IMR-90 (cell line): ENCODE results near the gene GCDH. TPM values are rescaled to one million over a fixed set of nuclear protein-coding genes. Genes with fewer than 3 reads are reported as not detected.

ENCODE experiments used
- ATAC-seq: fragments of 200-7000 bp; cut with Tn5 transposase; 2 replicates; pipeline ENCODE4 v1.9.1; 2020; ENCODE audit warnings: low read depth, mild to moderate bottlenecking, moderate library complexity
- BruUV-seq: library from RNA; stranded (reverse); fragments of 400-500 nt; replicated peaks from 2 replicates; lab custom pipeline; 2021; lab: Mats Ljungman, UMichigan
- CTCF ChIA-PET: fragments of 300-600 bp; formaldehyde crosslinking; extraction: SDS; loops from one replicate; lab custom pipeline; 2021; ENCODE audit warnings: antibody characterized with exemption; lab: Yijun Ruan, JAX
- POLR2A ChIA-PET: fragments of 300-600 bp; sonication (Branson Sonifier 250); formaldehyde crosslinking; loops from one replicate; lab custom pipeline; 2022; ENCODE audit warnings: antibody characterized with exemption; ENCODE audit not compliant: unreplicated experiment; lab: Charles Lee
- DNase-seq: peaks from one replicate; pipeline ENCODE4 v3.0.0; 2013
- H2AFZ ChIP-seq: replicated peaks from 2 replicates; pipeline ENCODE3; 2013; ENCODE audit warnings: low read length, mild to moderate bottlenecking; ENCODE audit not compliant: poor library complexity
- H2AK5ac ChIP-seq: 2 replicates; pipeline ENCODE4 v1.6.1; 2013; ENCODE audit warnings: low read depth, low read length, inconsistent platforms
- H2AK9ac ChIP-seq: replicated peaks from 2 replicates; pipeline ENCODE3; 2013; ENCODE audit warnings: mild to moderate bottlenecking, low read depth, low read length, moderate library complexity; ENCODE audit not compliant: poor library complexity
- H2BK120ac ChIP-seq: 2 replicates; pipeline ENCODE4 v1.6.1; 2013; ENCODE audit warnings: low read depth, low read length, inconsistent platforms
- H2BK15ac ChIP-seq: 3 replicates; pipeline ENCODE4 v1.6.1; 2013; ENCODE audit warnings: low read depth, low read length, inconsistent platforms
- H2BK20ac ChIP-seq: 2 replicates; pipeline ENCODE4 v1.6.1; 2013; ENCODE audit warnings: low read depth, mild to moderate bottlenecking, inconsistent platforms, low read length, moderate library complexity
- H2BK5ac ChIP-seq: 2 replicates; pipeline ENCODE4 v1.6.1; 2013; ENCODE audit warnings: mild to moderate bottlenecking, low read depth, low read length, inconsistent platforms; ENCODE audit not compliant: poor library complexity, severe bottlenecking
- H3K14ac ChIP-seq: replicated peaks from 2 replicates; pipeline ENCODE4 v1.6.1; 2013; ENCODE audit warnings: low read depth, low read length, inconsistent platforms
- H3K18ac ChIP-seq: 2 replicates; pipeline ENCODE4 v1.6.1; 2013; ENCODE audit warnings: low read depth, low read length, control low read depth
- H3K23ac ChIP-seq: 2 replicates; pipeline ENCODE4 v1.6.1; 2013; ENCODE audit warnings: low read depth, low read length, inconsistent platforms
- H3K27ac ChIP-seq: 2 replicates; pipeline ENCODE4 v1.5.1; 2013; ENCODE audit warnings: mild to moderate bottlenecking, control low read depth, low read length; ENCODE audit not compliant: insufficient read depth
- H3K27me3 ChIP-seq: 2 replicates; pipeline ENCODE4 v1.6.1; 2013; ENCODE audit warnings: low read length; ENCODE audit not compliant: control insufficient read depth, insufficient read depth
- H3K36me3 ChIP-seq: 2 replicates; pipeline ENCODE4 v1.6.1; 2013; ENCODE audit warnings: low read length, mixed read lengths; ENCODE audit not compliant: control insufficient read depth, insufficient read depth
- H3K4ac ChIP-seq: 2 replicates; pipeline ENCODE4 v1.6.1; 2013; ENCODE audit warnings: low read depth, low read length, inconsistent platforms
- H3K4me1 ChIP-seq: 2 replicates; pipeline ENCODE4 v1.6.1; 2013; ENCODE audit warnings: low read length, mixed read lengths; ENCODE audit not compliant: control insufficient read depth, insufficient read depth
- H3K4me2 ChIP-seq: 2 replicates; pipeline ENCODE4 v1.6.1; 2013; ENCODE audit warnings: low read depth, mild to moderate bottlenecking, control low read depth, low read length, moderate library complexity
- H3K4me3 ChIP-seq: 2 replicates; pipeline ENCODE4 v1.5.1; 2013; ENCODE audit warnings: low read depth, mild to moderate bottlenecking, control low read depth, low read length, moderate library complexity; ENCODE audit not compliant: insufficient read depth
- H3K56ac ChIP-seq: 2 replicates; pipeline ENCODE4 v1.6.1; 2013; ENCODE audit warnings: low read length, inconsistent platforms; ENCODE audit not compliant: insufficient read depth; ENCODE audit errors: extremely low read depth
- H3K79me1 ChIP-seq, 2 experiments: 2 replicates each; pipeline ENCODE4 v1.6.1; 2013; ENCODE audit warnings: low read length in 2 of 2, inconsistent platforms in 1 of 2, low read depth in 1 of 2
- H3K9ac ChIP-seq: 2 replicates; pipeline ENCODE4 v1.6.1; 2013; ENCODE audit warnings: low read depth, low read length, control low read depth
- H3K9me1 ChIP-seq: 2 replicates; pipeline ENCODE4 v1.6.1; 2013; ENCODE audit warnings: low read length, inconsistent platforms; ENCODE audit not compliant: insufficient read depth
- H3K9me3 ChIP-seq: 2 replicates; pipeline ENCODE4 v1.6.1; 2013; ENCODE audit warnings: low read length; ENCODE audit not compliant: control insufficient read depth, insufficient read depth
- H4K20me1 ChIP-seq: 2 replicates; pipeline ENCODE4 v1.6.1; 2013; ENCODE audit warnings: low read length, inconsistent platforms; ENCODE audit not compliant: insufficient read depth
- H4K5ac ChIP-seq: 2 replicates; pipeline ENCODE4 v1.6.1; 2013; ENCODE audit warnings: mild to moderate bottlenecking, low read depth, low read length, control low read depth
- H4K8ac ChIP-seq, 2 experiments: 2 replicates each; pipeline ENCODE4 v1.6.1; 2013; ENCODE audit warnings: low read depth in 2 of 2, low read length in 2 of 2, control low read depth in 1 of 2, inconsistent platforms in 1 of 2
- H4K91ac ChIP-seq: 2 replicates; pipeline ENCODE4 v1.6.1; 2013; ENCODE audit warnings: low read depth, low read length, inconsistent platforms; ENCODE audit not compliant: insufficient read depth
- BHLHE40 ChIP-seq: fragments of 150-350 bp; IDR thresholded peaks from 2 replicates; pipeline ENCODE4 v1.6.1; 2016; ENCODE audit warnings: mild to moderate bottlenecking, low read depth, low read length
- CEBPB ChIP-seq: IDR thresholded peaks from 2 replicates; pipeline ENCODE4 v1.6.1; 2012; ENCODE audit warnings: low read depth, low read length, improper control_type of control experiment
- CHD1 ChIP-seq: IDR thresholded peaks from 2 replicates; pipeline ENCODE4 v1.6.1; 2012; ENCODE audit warnings: low read depth, low read length, improper control_type of control experiment
- FOS ChIP-seq: fragments of 150-350 bp; IDR thresholded peaks from 2 replicates; pipeline ENCODE4 v1.6.1; 2016; ENCODE audit warnings: low read depth, low read length
- MAFK ChIP-seq: IDR thresholded peaks from 2 replicates; pipeline ENCODE4 v1.6.1; 2012; ENCODE audit warnings: low read depth, low read length, improper control_type of control experiment
- MAZ ChIP-seq: IDR thresholded peaks from 2 replicates; pipeline ENCODE4 v1.6.1; 2012; ENCODE audit warnings: low read depth, mild to moderate bottlenecking, low read length, improper control_type of control experiment, moderate library complexity, borderline replicate concordance
- MXI1 ChIP-seq: IDR thresholded peaks from 2 replicates; pipeline ENCODE4 v1.6.1; 2012; ENCODE audit warnings: low read depth, mild to moderate bottlenecking, low read length, moderate library complexity, borderline replicate concordance
- NFE2L2 ChIP-seq: fragments of 150-350 bp; IDR thresholded peaks from 2 replicates; pipeline ENCODE4 v1.6.1; 2016; ENCODE audit warnings: low read depth, mild to moderate bottlenecking, low read length
- POLR2A ChIP-seq: IDR thresholded peaks from 2 replicates; pipeline ENCODE4 v1.6.1; 2012; ENCODE audit warnings: mild to moderate bottlenecking, low read depth, low read length
- RAD21 ChIP-seq: IDR thresholded peaks from 2 replicates; pipeline ENCODE4 v1.6.1; 2012; ENCODE audit warnings: low read length, improper control_type of control experiment
- RCOR1 ChIP-seq: IDR thresholded peaks from 2 replicates; pipeline ENCODE4 v1.6.1; 2012; ENCODE audit warnings: mild to moderate bottlenecking, low read length, improper control_type of control experiment; ENCODE audit not compliant: insufficient replicate concordance
- SMC3 ChIP-seq: fragments of 150-350 bp; IDR thresholded peaks from 2 replicates; pipeline ENCODE4 v1.6.1; 2016; ENCODE audit warnings: low read depth, mild to moderate bottlenecking, antibody characterized with exemption, low read length, moderate library complexity
- WGBS, 2 experiments: methylation state at CpG; one replicate each; pipeline versions ENCODE4 v1.1.5 to v1.1.7; 2013; ENCODE audit warnings: missing lambda C conversion rate in 2 of 2; ENCODE audit not compliant: insufficient read length in 1 of 2; ENCODE audit errors: extremely low coverage in 2 of 2; 5-methylcytosine and 5-hydroxymethylcytosine counted together
- dilution Hi-C: fragments of 300-500 bp; cut with HindIII; formaldehyde crosslinking; loops from one replicate; pipeline ENCODE4 v1.14.3; 2018; ENCODE audit warnings: low sequenced_read_pairs; ENCODE audit not compliant: unreplicated experiment
- in situ Hi-C: fragments of 300-500 bp; cut with MboI; formaldehyde crosslinking; loops from 3 replicates; pipeline ENCODE4 v1.14.3; 2019; ENCODE audit warnings: low sequenced_read_pairs, inconsistent platforms, mixed read lengths
- intact Hi-C: fragments of 100-400 bp; cut with micrococcal nuclease; formaldehyde crosslinking; loops from 2 replicates; pipeline ENCODE4 v1.10.0; 2022
- polyA plus RNA-seq, 3 experiments: library from polyadenylated mRNA; depleted of rRNA; stranded (reverse); fragments of >200 nt; gene quantifications; 2 replicates each; pipeline ENCODE4 v1.2.3, GENCODE V29; 2012; ENCODE audit warnings: low replicate concordance in 1 of 3
- total RNA-seq: library from RNA; depleted of rRNA; stranded (reverse); fragments of >200 nt; gene quantifications from 2 replicates; pipeline ENCODE4 v1.2.3, GENCODE V29; 2012
- TF ChIP-seq, protein P1 (sequence below): conservative IDR thresholded peaks from 2 replicates; pipeline ENCODE4 v1.5.1; 2012; ENCODE audit warnings: mild to moderate bottlenecking, low read depth, low read length, improper control_type of control experiment
- TF ChIP-seq, protein P2 (sequence below): fragments of 150-350 bp; IDR thresholded peaks from 2 replicates; pipeline ENCODE4 v1.6.1; 2017; ENCODE audit warnings: mild to moderate bottlenecking, antibody characterized with exemption, low read length, low read depth
- TF ChIP-seq, protein P3 (sequence below): fragments of 150-350 bp; IDR thresholded peaks from 2 replicates; pipeline ENCODE4 v1.6.1; 2016; ENCODE audit warnings: low read depth, mild to moderate bottlenecking, low read length, moderate library complexity, borderline replicate concordance

Gene GCDH
- total and polyA plus RNA-seq, 2 of the 4 experiments (the other 2 are of a cell fraction) = 27.7 to 41.6 TPM

DNA sequence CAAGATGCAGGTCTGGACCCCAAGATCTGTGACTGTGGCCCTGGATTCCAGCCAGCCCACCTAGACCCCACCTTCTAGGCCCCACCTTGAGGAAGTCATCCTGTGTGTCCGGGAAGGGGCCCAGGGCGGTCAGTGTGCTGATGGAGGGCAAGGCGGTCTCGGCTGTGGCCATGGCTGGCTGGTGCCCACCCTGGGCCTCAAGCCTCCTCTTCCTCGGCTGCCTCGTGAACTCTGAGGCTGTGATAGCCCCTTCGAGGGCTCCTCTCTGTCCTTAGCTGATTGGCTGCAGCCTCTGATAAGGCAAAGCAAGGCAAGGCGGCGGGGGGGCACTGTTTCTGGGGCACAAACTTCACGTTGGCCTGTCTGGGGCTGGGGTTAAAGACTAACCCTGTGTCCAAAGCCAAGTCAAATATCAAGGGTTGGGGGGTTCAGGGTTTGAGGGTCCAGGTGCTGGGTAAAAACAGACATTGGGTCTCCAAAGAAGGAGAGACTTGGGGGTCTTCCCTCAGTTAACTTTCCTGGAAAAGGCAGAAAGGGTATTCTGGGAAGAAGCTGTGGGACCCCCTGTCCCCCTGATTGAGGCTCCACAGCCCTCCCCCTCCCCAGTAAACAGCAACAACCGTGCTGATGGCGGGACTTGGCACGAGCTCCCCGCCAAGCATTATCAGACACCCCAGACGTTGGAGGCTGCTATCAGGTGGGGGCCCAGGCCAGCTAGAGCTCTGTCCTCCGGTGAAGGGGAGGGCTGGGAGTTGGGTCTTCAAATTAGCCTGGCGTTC is 3.8 kb upstream of the GCDH start, which contains the start of gene KLF1:
Gene KLF1, minus strand, starts transcription at position 233 of the 779 bp plus-strand sequence. Its CDS starts 61 bp downstream, at position 172.
- intact Hi-C loops = no loop called here
- POLR2A ChIA-PET = interaction anchor here (0.6 kb wide), 1 partner anchor 1354 kb away, joined by 6 read pairs; no protein-coding TSS in a partner anchor
- Histone ChIP-seq H3K27me3 (peaks cover 40% of the 10 kb centered on the region), H2AFZ (peak within 1 kb of the TSS; percentile 87), H3K23ac (no peak within 1 kb of the TSS), H4K91ac (no peak within 1 kb of the TSS), H2AK9ac (no peak within 1 kb of the TSS), H3K4me1 (peaks cover 8% of the 10 kb centered on the region), H3K4me3 (no peak within 1 kb of the TSS), H3K14ac (no peak within 1 kb of the TSS), H3K18ac (no peak within 1 kb of the TSS), H3K27ac (no peak within 1 kb of the TSS), H3K4ac (no peak within 1 kb of the TSS), H4K20me1 (no peaks in the 10 kb centered on the region), H3K9ac (no peak within 1 kb of the TSS), H2BK15ac (no peak within 1 kb of the TSS), H2BK5ac (no peak within 1 kb of the TSS), H3K36me3 (no peaks in the 10 kb centered on the region), H2BK20ac (no peak within 1 kb of the TSS), H2AK5ac (no peak within 1 kb of the TSS), H4K5ac (no peak within 1 kb of the TSS), H3K9me3 (peaks cover 13% of the 10 kb centered on the region), H3K56ac (no peak within 1 kb of the TSS), H3K9me1 (no peaks in the 10 kb centered on the region), H3K4me2 (peak within 1 kb of the TSS; percentile 41; the same call in 1 of the 2 replicates), H2BK120ac (no peak within 1 kb of the TSS), H3K79me1 (peaks cover 10 to 12% of the 10 kb centered on the region in 2 experiments; a peak in 3 of 4 replicates), H4K8ac (no peak within 1 kb of the TSS)
- CTCF ChIA-PET = no interaction called here
- dilution Hi-C loops = no loop called here
- BruUV-seq = no TSS peak
- DNase-seq (no peak), ATAC-seq (no peak)
- 60% methylated on average over 5 of the region's 17 CpGs; no CpG with 5 or more reads in 1 of the 2 experiments for WGBS, 2 experiments
- in situ Hi-C loops = no loop called here
- TF ChIP-seq MAFK = no peak
- TF ChIP-seq RCOR1 = no peak
- TF ChIP-seq SMC3 = no peak
- TF ChIP-seq POLR2A = no peak
- TF ChIP-seq, protein P1, sequence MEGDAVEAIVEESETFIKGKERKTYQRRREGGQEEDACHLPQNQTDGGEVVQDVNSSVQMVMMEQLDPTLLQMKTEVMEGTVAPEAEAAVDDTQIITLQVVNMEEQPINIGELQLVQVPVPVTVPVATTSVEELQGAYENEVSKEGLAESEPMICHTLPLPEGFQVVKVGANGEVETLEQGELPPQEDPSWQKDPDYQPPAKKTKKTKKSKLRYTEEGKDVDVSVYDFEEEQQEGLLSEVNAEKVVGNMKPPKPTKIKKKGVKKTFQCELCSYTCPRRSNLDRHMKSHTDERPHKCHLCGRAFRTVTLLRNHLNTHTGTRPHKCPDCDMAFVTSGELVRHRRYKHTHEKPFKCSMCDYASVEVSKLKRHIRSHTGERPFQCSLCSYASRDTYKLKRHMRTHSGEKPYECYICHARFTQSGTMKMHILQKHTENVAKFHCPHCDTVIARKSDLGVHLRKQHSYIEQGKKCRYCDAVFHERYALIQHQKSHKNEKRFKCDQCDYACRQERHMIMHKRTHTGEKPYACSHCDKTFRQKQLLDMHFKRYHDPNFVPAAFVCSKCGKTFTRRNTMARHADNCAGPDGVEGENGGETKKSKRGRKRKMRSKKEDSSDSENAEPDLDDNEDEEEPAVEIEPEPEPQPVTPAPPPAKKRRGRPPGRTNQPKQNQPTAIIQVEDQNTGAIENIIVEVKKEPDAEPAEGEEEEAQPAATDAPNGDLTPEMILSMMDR = no peak
- TF ChIP-seq, protein P2, sequence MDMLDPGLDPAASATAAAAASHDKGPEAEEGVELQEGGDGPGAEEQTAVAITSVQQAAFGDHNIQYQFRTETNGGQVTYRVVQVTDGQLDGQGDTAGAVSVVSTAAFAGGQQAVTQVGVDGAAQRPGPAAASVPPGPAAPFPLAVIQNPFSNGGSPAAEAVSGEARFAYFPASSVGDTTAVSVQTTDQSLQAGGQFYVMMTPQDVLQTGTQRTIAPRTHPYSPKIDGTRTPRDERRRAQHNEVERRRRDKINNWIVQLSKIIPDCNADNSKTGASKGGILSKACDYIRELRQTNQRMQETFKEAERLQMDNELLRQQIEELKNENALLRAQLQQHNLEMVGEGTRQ = no peak
- TF ChIP-seq MAZ = no peak
- no peak for TF ChIP-seq CHD1
- TF ChIP-seq FOS = no peak
- no peak for TF ChIP-seq NFE2L2
- no peak for TF ChIP-seq CEBPB
- TF ChIP-seq, protein P3, sequence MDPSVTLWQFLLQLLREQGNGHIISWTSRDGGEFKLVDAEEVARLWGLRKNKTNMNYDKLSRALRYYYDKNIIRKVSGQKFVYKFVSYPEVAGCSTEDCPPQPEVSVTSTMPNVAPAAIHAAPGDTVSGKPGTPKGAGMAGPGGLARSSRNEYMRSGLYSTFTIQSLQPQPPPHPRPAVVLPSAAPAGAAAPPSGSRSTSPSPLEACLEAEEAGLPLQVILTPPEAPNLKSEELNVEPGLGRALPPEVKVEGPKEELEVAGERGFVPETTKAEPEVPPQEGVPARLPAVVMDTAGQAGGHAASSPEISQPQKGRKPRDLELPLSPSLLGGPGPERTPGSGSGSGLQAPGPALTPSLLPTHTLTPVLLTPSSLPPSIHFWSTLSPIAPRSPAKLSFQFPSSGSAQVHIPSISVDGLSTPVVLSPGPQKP = no peak
- no peak for TF ChIP-seq RAD21
- TF ChIP-seq BHLHE40 = no peak
- no peak for TF ChIP-seq MXI1
